HepG2 (cell line): ENCODE results near the gene RTN3. TPM values are rescaled to one million over a fixed set of nuclear protein-coding genes. Genes with fewer than 3 reads are reported as not detected.
A peak's percentile ranks its signal among the peaks of the same experiment; 100 is the strongest.

Source experiments
- AGO2 ChIP-seq: fragments of 200-400 bp; formaldehyde crosslinking; optimal IDR thresholded peaks from 2 replicates; pipeline ENCODE3; 2017; ENCODE audit warnings: mild to moderate bottlenecking, low read depth, low read length, moderate library complexity
- AHDC1 ChIP-seq: sonication (generic); formaldehyde crosslinking; IDR thresholded peaks from 2 replicates; pipeline ENCODE4 v1.5.1; 2020; ENCODE audit warnings: mild to moderate bottlenecking, missing genetic modification reagents, borderline replicate concordance
- ARHGAP35 ChIP-seq: sonication (generic); formaldehyde crosslinking; IDR thresholded peaks from 2 replicates; pipeline ENCODE4 v1.9.0; 2022; ENCODE audit warnings: mild to moderate bottlenecking, inconsistent platforms, moderate library complexity, missing genetic modification reagents, borderline replicate concordance
- DPF2 ChIP-seq: sonication (generic); formaldehyde crosslinking; IDR thresholded peaks from 2 replicates; pipeline ENCODE4 v1.4.0; 2020; ENCODE audit warnings: mild to moderate bottlenecking, low read depth, missing genetic modification reagents, borderline replicate concordance
- GLMP ChIP-seq: sonication (generic); formaldehyde crosslinking; IDR thresholded peaks from 2 replicates; pipeline ENCODE4 v1.9.0; 2021; ENCODE audit warnings: missing genetic modification reagents, mild to moderate bottlenecking, borderline replicate concordance
- PHF21A ChIP-seq: sonication (generic); formaldehyde crosslinking; IDR thresholded peaks from 2 replicates; pipeline ENCODE4 v1.5.0; 2020; ENCODE audit warnings: mild to moderate bottlenecking, missing genetic modification reagents
- REL ChIP-seq: sonication (generic); formaldehyde crosslinking; conservative IDR thresholded peaks from 2 replicates; pipeline ENCODE4 v1.8.0; 2022; ENCODE audit warnings: mild to moderate bottlenecking, missing genetic modification reagents, moderate library complexity
- SALL1 ChIP-seq: sonication (generic); formaldehyde crosslinking; IDR thresholded peaks from 2 replicates; pipeline ENCODE4 v1.8.0; 2022; ENCODE audit warnings: mild to moderate bottlenecking, missing genetic modification reagents
- SOX6 ChIP-seq, 2 experiments: fragments of 450-650 bp in 1 of 2; sonication (generic) in 1 of 2; formaldehyde crosslinking in 1 of 2; IDR thresholded peaks; 2 replicates each; pipeline versions ENCODE4 v1.4.0 to v1.6.1; 2017 to 2020; ENCODE audit warnings: antibody characterized with exemption in 1 of 2, mild to moderate bottlenecking in 1 of 2, missing genetic modification reagents in 1 of 2
- SP4 ChIP-seq: sonication (generic); formaldehyde crosslinking; IDR thresholded peaks from 2 replicates; pipeline ENCODE4 v1.8.1; 2023; ENCODE audit warnings: mild to moderate bottlenecking, missing genetic modification reagents
- SP5 ChIP-seq: IDR thresholded peaks from 2 replicates; pipeline ENCODE4 v1.6.1; 2016; ENCODE audit warnings: low read depth, borderline replicate concordance
- TBX2 ChIP-seq: sonication (generic); formaldehyde crosslinking; IDR thresholded peaks from 2 replicates; pipeline ENCODE4 v1.5.0; 2020; ENCODE audit warnings: missing genetic modification reagents, mild to moderate bottlenecking, borderline replicate concordance
- YEATS4 ChIP-seq: sonication (generic); formaldehyde crosslinking; IDR thresholded peaks from 2 replicates; pipeline ENCODE4 v1.4.0; 2020; ENCODE audit warnings: missing genetic modification reagents, borderline replicate concordance
- ZNF17 ChIP-seq: sonication (generic); formaldehyde crosslinking; IDR thresholded peaks from 2 replicates; pipeline ENCODE4 v1.5.0; 2020; ENCODE audit warnings: mild to moderate bottlenecking, missing genetic modification reagents
- ZNF263 ChIP-seq: sonication (generic); formaldehyde crosslinking; IDR thresholded peaks from 2 replicates; pipeline ENCODE4 v1.4.0; 2020; ENCODE audit warnings: missing genetic modification reagents
- ZNF468 ChIP-seq: sonication (generic); formaldehyde crosslinking; IDR thresholded peaks from 2 replicates; pipeline ENCODE4 v1.8.0; 2022; ENCODE audit warnings: mild to moderate bottlenecking, moderate library complexity, missing genetic modification reagents
- ZNF556 ChIP-seq: sonication (generic); formaldehyde crosslinking; IDR thresholded peaks from 2 replicates; pipeline ENCODE4 v1.4.0; 2020; ENCODE audit warnings: mild to moderate bottlenecking, missing genetic modification reagents, borderline replicate concordance
- ZNF563 ChIP-seq: sonication (generic); formaldehyde crosslinking; IDR thresholded peaks from 2 replicates; pipeline ENCODE4 v1.8.0; 2022; ENCODE audit warnings: mild to moderate bottlenecking, moderate library complexity, missing genetic modification reagents
- ZNF747 ChIP-seq: sonication (generic); formaldehyde crosslinking; IDR thresholded peaks from 2 replicates; pipeline ENCODE4 v1.8.1; 2023; ENCODE audit warnings: missing genetic modification reagents, mild to moderate bottlenecking, borderline replicate concordance
- ZNF775 ChIP-seq: sonication (generic); formaldehyde crosslinking; IDR thresholded peaks from 2 replicates; pipeline ENCODE4 v1.4.0; 2020; ENCODE audit warnings: missing genetic modification reagents, mild to moderate bottlenecking, moderate library complexity, borderline replicate concordance
- ZNF883 ChIP-seq: sonication (generic); formaldehyde crosslinking; IDR thresholded peaks from 2 replicates; pipeline ENCODE4 v1.5.1; 2020; ENCODE audit warnings: mild to moderate bottlenecking, missing genetic modification reagents; ENCODE audit errors: not compliant biosample characterization
- polyA plus RNA-seq, 8 experiments: library from polyadenylated mRNA; depleted of rRNA in 3 of 8; stranded (reverse) in 7 of 8; unstranded in 1 of 8; fragments of >200 nt; fragmentation: Illumina TruSeq in 4 of 8; extraction: Trizol in 4 of 8; gene quantifications; 2 replicates each; pipeline versions ENCODE4 v1.2.1 to v1.2.3, GENCODE V29; 2011 to 2016; ENCODE audit warnings: low read depth in 4 of 8, missing spikeins in 1 of 8, mixed read lengths in 1 of 8; ENCODE audit not compliant: insufficient read depth in 1 of 8
- total RNA-seq, 5 experiments: library from RNA; depleted of rRNA; stranded (reverse); fragments of >200 nt; fragmentation: Illumina TruSeq; extraction: Trizol; gene quantifications; 2 replicates each; pipeline ENCODE4 v1.2.3, GENCODE V29; 2016; ENCODE audit warnings: low read depth in 1 of 5

The RTN3 gene
- total and polyA plus RNA-seq, 2 of the 13 experiments (the other 11 are each of a cell fraction or from before 2014, with no cell fraction given), result 32.2 to 41.1 TPM

- TF ChIP-seq ZNF563 (CRISPR knock-in tag) (no peak), AHDC1 (CRISPR knock-in tag) (no peak), ZNF747 (CRISPR knock-in tag) (0 out of 2 replicates have a peak, but pooled peaks have one; percentile 19), SP4 (no peak), DPF2 (CRISPR knock-in tag) (no peak), REL (no peak), ZNF556 (CRISPR knock-in tag) (no peak), YEATS4 (CRISPR knock-in tag) (no peak), ZNF883 (CRISPR knock-in tag) (peak; percentile 27), GLMP (no peak), SALL1 (CRISPR knock-in tag) (no peak), ARHGAP35 (no peak), ZNF775 (no peak), TBX2 (peak; percentile 42; the same call in 1 of the 2 replicates), ZNF17 (CRISPR knock-in tag) (no peak), AGO2 (peak; percentile 93), ZNF263 (peak; percentile 23; the same call in 1 of the 2 replicates), PHF21A (CRISPR knock-in tag) (no peak), ZNF468 (CRISPR knock-in tag) (no peak), SP5 (0 out of 2 replicates have a peak, but pooled peaks have one; percentile 43), SOX6 (IDR thresholded peaks at IDR 0.05) (no peak), SOX6 (CRISPR knock-in tag; IDR thresholded peaks at IDR 0.05) (no peak)
These were observed 83.7 kb downstream of the RTN3 start (continued) for GRCh38 chr11:63764679-63765647.
